ENCODE measurements around the gene LTBP1.

LTBP1 gene

DNA sequence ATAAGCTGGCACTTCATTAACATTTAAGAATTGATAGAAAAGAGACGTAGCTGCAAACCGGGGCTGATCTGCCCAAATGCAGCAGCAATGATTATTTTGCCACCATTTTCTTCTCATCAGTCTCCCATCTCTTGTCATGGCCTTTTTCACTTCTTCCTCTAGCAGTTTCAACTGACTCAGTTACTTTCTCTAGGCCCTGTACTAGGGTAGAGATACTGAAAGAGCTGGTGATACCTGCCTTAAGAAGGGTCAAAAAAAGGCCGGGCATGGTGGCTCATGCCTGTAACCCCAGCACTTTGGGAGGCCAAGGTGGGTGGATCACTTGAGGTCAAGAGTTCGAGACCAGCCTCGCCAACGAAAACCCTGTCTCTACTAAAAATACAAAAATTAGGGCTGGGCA is 127.4 kb downstream of the LTBP1 start:
- DNase-seq (ENCODE audit: insufficient read length) (no peak), FAIRE-seq (no peak)
- TF ChIP-seq POLR2AphosphoS5 (IDR thresholded peaks at IDR 0.05; ENCODE audit: low read depth, low read length), result no peak
- no peak for TF ChIP-seq POLR2A (IDR thresholded peaks at IDR 0.05; ENCODE audit: low read depth, low read length)
- TF ChIP-seq TAF1 (IDR thresholded peaks at IDR 0.05; ENCODE audit: borderline replicate concordance, low read depth, low read length), result no peak

DNA sequence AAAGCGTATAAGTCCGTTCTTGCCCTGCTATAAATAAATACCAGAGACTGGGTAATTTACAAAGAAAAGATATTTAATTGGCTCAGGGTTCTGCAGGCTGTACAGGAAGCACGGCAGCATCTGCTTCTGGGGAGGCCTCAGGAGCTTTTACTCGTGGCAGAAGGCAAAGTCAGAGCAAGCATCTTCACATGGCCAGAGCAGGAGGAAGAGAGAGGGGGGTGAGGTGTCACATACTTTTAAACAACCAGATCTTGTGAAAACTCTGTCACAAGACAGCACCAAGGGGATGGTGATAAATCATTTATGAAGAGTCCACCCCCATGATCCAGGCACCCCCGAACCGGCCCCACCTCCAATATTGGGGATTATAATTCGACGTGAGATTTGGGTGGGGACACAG is 130.6 kb downstream of the LTBP1 start:
- TF ChIP-seq TAF1 (IDR thresholded peaks at IDR 0.05; ENCODE audit: borderline replicate concordance, low read depth, low read length), result no peak
- TF ChIP-seq POLR2A (IDR thresholded peaks at IDR 0.05; ENCODE audit: low read depth, low read length), result no peak
- no peak for TF ChIP-seq POLR2AphosphoS5 (IDR thresholded peaks at IDR 0.05; ENCODE audit: low read depth, low read length)
- FAIRE-seq (no peak), DNase-seq (ENCODE audit: insufficient read length) (no peak)

DNA sequence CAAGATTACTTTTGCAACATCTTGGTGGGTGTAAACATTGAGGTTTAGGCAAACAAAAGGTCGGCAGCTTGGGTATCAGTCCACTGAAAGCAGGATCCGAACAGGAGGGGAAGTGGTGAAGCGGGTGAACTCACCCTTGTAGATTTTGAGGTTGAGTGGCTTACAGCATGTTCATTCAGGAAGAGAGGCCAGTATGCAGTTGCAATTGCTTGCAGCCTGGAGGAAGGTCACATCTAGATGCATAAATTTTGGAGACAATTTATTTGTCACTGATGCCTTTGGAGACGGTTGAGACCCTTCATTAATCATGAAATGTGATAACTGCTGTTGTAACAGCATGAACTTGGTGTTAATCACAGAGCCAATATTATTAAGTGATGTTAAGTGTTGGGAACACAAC is 131.1 kb downstream of the LTBP1 start:
- FAIRE-seq, result no peak
- TF ChIP-seq TAF1 (IDR thresholded peaks at IDR 0.05; ENCODE audit: borderline replicate concordance, low read depth, low read length), result no peak
- no peak for DNase-seq (ENCODE audit: insufficient read length)

DNA sequence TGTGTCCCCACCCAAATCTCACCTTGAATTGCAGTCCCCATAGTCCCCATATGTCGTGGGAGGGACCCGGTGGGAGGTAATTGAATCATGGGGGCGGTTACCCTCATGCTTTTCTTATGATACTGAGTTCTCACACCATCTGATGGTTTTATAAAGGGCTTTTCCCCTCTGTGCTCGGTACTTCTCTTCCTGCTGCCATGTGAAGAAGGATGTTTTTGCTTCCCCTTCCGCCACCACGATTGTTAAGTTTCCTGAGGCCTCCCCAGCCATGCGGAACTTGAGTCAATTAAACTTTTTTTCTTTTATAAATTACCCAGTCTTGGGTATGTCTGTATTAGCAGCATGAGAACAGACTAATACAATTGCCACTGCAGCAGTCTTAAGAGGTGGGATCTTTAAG is 134.9 kb downstream of the LTBP1 start:
- DNase-seq (ENCODE audit: insufficient read length) (no peak), FAIRE-seq (no peak)
- TF ChIP-seq TAF1 (IDR thresholded peaks at IDR 0.05; ENCODE audit: borderline replicate concordance, low read depth, low read length) (no peak), POLR2A (IDR thresholded peaks at IDR 0.05; ENCODE audit: low read depth, low read length) (no peak), POLR2AphosphoS5 (IDR thresholded peaks at IDR 0.05; ENCODE audit: low read depth, low read length) (no peak)

DNA sequence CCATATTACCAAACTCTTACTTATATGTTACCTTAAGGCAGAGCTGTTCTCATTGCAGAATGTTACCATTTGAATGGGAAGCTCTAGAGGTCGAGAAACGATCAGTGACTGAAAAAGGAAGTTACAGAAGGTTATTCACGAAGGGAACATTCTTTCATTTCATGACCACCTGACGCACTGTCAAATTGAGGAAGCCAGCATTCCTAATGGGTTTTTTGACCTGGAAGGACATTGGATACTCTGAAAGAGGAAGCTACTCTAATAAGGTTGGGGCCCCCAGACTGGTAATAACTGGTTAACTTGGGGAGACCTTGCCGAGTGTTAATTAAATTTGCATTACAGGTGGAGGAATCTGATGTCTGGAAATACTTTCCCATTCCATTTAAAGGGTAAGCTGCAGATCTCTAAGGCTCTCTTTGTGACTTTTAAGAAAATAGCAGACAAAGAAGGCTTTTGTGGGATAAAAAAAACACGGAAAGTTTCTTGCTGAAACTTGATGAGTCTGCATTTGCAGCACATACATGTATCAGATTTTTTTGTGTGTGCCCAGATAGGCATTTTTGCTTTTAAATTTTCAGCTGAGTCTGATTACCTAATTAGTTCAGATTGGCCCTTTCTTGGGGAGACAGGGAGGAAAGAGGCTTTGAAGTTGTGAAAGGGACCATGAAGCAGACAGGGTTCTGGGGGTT is 137.1 kb downstream of the LTBP1 start:
- no peak for DNase-seq (ENCODE audit: insufficient read length)
- TF ChIP-seq POLR2A (IDR thresholded peaks at IDR 0.05; ENCODE audit: low read depth, low read length) (no peak), TAF1 (IDR thresholded peaks at IDR 0.05; ENCODE audit: borderline replicate concordance, low read depth, low read length) (no peak), POLR2AphosphoS5 (IDR thresholded peaks at IDR 0.05; ENCODE audit: low read depth, low read length) (no peak)
- FAIRE-seq, result no peak

DNA sequence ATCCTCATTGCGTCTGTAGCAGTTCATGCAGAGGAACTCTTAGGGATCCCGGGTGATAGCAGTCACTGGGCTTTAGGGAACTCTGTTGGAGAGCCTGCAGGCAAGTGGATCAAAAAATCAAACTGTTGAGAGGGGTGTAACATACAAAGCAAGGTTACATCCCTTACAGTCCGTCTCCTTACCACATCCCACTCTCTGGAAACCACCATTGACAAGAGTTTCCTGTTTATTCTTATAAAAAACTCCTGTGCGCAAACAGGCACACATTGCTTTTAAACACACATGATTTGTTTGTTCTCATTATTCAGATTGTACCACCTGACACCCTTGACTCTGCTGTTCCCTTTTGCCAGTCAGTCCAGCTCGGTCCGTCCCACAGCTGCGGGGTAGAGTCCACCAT is 137.7 kb downstream of the LTBP1 start:
- DNase-seq (ENCODE audit: insufficient read length) (no peak), FAIRE-seq (no peak)
- TF ChIP-seq POLR2A (IDR thresholded peaks at IDR 0.05; ENCODE audit: low read depth, low read length) (no peak), TAF1 (IDR thresholded peaks at IDR 0.05; ENCODE audit: borderline replicate concordance, low read depth, low read length) (no peak), POLR2AphosphoS5 (IDR thresholded peaks at IDR 0.05; ENCODE audit: low read depth, low read length) (no peak)

DNA sequence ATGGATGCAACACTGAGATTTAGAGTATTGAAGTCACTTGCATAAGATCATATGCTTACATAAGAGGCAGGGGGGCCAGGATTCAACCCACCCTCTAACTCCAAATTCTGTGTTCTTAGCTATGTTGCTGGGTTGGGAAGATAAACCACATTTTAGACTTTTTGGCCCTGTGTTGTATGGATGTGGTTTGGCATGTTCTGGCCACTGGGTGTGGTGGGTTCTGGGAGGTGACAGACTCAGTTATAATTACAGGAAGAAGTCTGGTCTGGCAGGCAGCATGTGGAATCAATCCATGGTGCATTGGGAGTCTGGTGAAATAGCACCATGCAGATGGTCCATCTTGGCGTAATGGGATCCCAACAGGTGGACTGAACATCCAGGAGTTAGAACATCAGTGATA is 138.9 kb downstream of the LTBP1 start:
- TF ChIP-seq TAF1 (IDR thresholded peaks at IDR 0.05; ENCODE audit: borderline replicate concordance, low read depth, low read length) (no peak), POLR2AphosphoS5 (IDR thresholded peaks at IDR 0.05; ENCODE audit: low read depth, low read length) (no peak), POLR2A (IDR thresholded peaks at IDR 0.05; ENCODE audit: low read depth, low read length) (no peak)

DNA sequence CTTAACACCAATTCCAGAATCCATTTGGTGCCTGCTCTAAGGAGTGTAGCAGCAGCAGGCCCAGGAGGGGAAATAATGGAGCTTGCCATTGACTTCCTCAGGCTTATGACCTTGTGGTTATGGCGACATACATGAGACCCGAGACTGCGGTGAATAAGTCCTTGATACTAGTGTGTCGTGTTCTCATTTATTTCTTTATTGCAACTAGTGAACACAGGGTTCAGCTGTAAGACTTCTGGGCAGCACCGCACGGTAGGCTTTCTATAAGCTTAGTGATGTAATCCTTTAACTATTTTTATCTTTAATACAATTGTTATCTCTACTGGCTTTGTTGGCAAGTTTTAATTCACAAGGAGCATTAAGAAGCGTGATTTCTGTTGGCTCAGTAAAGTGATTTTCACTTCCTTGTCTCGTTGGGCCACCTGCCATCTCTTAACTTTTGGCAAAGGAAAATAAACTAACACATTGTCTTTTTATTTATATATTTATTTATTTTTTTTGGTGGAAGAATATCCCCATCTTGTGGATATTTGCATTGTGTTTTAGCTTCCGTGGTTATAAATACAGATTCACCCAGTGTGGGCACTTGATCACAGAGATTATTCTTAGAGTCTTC is 139.8 kb downstream of the LTBP1 start:
- no peak for FAIRE-seq
- no peak for TF ChIP-seq POLR2AphosphoS5 (IDR thresholded peaks at IDR 0.05; ENCODE audit: low read depth, low read length)
- no peak for TF ChIP-seq POLR2A (IDR thresholded peaks at IDR 0.05; ENCODE audit: low read depth, low read length)
- TF ChIP-seq TAF1 (IDR thresholded peaks at IDR 0.05; ENCODE audit: borderline replicate concordance, low read depth, low read length), result no peak
- no peak for DNase-seq (ENCODE audit: insufficient read length)

More for the DNA sequence above, 138.9 kb downstream of the LTBP1 start:
- DNase-seq (ENCODE audit: insufficient read length) (no peak), FAIRE-seq (no peak)

DNA sequence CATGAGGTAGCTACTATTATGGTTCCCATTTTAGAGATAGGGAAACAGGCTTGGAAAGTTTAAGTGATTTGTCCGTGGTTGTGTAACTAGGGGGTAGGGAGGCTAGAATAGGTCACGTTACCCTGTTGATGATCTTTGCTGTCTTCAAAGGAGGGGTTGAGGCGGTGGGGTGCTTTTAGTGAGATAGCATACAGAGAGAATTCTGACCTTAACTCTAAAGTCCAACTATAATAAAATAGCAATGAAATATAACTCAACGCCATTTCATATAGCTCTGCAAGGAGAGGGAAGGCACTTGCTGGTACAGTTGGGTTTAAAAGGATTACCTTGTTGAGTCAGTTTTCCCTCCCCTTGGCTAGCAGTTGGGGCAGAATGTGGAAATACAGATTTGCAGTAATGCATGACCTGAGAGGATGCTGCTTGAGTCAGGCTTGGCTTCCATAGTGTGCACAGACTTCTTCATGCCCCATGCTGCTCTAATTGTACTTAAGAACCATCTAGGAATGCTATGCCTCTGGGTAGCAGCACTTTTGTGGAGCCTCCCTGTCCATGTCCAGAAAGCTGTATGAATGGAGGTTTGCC is 143.9 kb downstream of the LTBP1 start:
- TF ChIP-seq POLR2A (IDR thresholded peaks at IDR 0.05; ENCODE audit: low read depth, low read length) (no peak), POLR2AphosphoS5 (IDR thresholded peaks at IDR 0.05; ENCODE audit: low read depth, low read length) (no peak), TAF1 (IDR thresholded peaks at IDR 0.05; ENCODE audit: borderline replicate concordance, low read depth, low read length) (no peak)
- FAIRE-seq (no peak), DNase-seq (ENCODE audit: insufficient read length) (no peak)

DNA sequence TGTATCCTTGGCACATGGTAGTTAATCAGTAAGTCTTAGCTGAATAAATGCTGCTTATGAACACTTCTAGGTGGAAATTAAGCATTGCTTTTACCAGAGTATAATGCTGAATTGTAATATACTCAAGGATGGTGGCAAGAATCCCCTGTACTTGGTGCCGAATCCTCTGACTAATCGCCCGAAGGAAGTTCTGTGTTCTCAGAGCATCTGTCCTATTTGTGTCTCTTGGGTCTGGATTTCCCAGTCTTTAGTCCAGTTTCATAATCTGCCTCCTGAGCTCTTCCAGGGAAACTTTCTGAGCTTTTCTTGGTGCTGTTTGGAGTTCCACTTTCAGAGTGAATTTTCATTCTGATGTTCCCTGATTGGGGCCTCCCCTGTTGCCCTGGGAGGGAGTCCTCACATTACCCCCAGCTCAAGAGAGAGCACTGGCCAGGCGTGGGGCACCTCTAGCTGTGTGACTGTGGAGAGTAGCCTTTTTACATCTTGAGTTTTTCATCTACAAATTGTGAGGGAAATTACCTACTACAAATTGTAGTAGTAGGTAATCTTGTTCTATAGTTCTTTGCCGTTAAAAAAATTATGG is 144.9 kb downstream of the LTBP1 start:
- TF ChIP-seq TAF1 (IDR thresholded peaks at IDR 0.05; ENCODE audit: borderline replicate concordance, low read depth, low read length), result no peak
- TF ChIP-seq POLR2A (IDR thresholded peaks at IDR 0.05; ENCODE audit: low read depth, low read length), result no peak
- TF ChIP-seq POLR2AphosphoS5 (IDR thresholded peaks at IDR 0.05; ENCODE audit: low read depth, low read length), result no peak
- FAIRE-seq (no peak), DNase-seq (ENCODE audit: insufficient read length) (no peak)

DNA sequence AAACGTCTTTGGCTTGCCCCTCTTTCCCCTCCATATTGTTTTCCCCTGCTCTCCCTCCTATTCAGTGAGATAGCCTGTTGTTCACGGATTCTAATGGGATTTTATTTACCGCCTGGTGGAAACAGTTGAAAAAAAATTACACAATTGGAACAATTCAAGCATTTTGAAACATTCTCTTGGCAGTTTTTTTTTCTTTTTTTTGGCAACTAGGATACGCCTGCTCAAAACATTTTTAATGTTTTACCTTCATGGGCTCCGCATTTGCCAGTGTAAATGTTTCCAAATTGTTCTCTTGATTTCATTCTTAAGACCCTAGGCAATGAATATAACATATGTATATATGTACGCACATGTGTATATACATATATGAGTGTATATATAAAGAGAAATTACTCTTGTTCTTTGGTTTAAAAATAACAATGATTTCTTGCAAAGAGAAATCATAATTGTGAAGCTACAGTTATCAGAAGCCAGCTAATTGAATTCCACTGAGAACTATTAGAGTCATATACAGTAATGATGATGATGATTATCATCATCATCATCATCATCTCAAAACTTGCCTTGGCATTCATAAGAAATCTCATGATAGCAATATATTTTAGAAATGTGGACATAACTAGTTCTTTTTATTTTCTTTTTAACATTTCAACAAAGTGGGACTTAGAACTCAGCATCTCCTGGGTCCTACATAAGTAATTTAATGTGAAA is 146.7 kb downstream of the LTBP1 start:
- DNase-seq (ENCODE audit: insufficient read length) (no peak), FAIRE-seq (no peak)
- TF ChIP-seq TAF1 (IDR thresholded peaks at IDR 0.05; ENCODE audit: borderline replicate concordance, low read depth, low read length) (no peak), POLR2AphosphoS5 (IDR thresholded peaks at IDR 0.05; ENCODE audit: low read depth, low read length) (no peak)

Data from GM12892 (cell line).